ENCODE results near the gene CCDC92B.

The CCDC92B gene

DNA sequence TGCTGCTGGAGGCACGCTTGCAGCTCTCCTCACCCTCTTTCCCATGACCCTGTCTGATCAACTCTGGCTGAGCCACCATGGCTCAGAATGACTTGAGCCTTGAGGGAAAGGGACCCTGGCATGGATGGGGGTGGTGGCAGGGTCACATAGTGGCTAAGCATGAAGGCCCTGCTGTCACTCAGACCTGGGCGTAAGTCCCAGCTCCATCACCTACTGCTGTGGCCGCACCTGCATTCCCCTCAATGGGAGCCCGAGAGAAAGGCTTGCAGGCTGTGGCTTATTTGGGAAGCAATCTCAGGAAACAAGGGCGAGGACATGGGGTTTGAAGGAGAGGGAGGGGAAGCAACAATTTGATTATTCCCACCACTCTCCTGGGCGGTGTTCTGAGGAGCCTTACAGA is 29.0 kb upstream of the CCDC92B start:
- DNase-seq (ENCODE audit: low read depth) = no peak
- in situ Hi-C loops (cut with HindIII; ENCODE audit: low sequenced_read_pairs) = no loop called here
- TF ChIP-seq, protein P1, sequence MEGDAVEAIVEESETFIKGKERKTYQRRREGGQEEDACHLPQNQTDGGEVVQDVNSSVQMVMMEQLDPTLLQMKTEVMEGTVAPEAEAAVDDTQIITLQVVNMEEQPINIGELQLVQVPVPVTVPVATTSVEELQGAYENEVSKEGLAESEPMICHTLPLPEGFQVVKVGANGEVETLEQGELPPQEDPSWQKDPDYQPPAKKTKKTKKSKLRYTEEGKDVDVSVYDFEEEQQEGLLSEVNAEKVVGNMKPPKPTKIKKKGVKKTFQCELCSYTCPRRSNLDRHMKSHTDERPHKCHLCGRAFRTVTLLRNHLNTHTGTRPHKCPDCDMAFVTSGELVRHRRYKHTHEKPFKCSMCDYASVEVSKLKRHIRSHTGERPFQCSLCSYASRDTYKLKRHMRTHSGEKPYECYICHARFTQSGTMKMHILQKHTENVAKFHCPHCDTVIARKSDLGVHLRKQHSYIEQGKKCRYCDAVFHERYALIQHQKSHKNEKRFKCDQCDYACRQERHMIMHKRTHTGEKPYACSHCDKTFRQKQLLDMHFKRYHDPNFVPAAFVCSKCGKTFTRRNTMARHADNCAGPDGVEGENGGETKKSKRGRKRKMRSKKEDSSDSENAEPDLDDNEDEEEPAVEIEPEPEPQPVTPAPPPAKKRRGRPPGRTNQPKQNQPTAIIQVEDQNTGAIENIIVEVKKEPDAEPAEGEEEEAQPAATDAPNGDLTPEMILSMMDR (IDR thresholded peaks at IDR 0.05; ENCODE audit: low read depth, low read length, missing control alignments) = no peak
- no peak overlapping the region for H3K4me3 ChIP-seq (ENCODE audit: low read depth, low read length)

DNA sequence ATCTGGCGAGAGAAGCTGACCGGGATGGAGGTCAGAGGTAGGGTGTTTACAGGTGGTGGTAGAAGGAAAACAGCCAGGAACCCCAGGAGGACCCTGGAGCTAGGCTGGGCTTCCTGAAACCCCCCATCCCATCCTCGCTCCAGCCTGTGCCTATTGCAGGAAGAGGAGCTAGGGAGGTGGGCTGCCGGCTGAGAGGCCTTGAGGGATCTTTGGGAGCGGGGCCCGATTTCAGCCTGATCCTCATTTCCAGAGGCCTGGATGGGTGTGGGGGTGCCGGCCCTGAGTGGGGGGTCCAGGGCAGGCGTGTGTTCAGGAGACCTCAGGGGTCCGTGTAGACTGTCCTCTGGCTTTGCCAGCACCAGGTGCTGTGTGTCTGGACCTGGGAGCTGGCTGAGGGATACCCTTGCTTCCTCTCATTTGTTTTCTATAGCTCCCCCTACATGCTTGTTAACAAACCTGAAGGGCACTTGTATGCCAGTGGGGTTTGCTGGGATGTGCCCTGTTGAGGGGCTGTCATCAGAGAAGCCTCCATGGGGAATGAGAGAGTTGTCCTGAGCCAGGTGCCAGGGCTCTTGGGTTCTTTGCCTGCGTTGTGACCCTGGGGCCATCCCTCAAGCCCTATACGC is 27.9 kb upstream of the CCDC92B start:
- no peak for DNase-seq (ENCODE audit: low read depth)
- H3K4me3 ChIP-seq (ENCODE audit: low read depth, low read length) = no peak overlapping the region
- in situ Hi-C loops (cut with HindIII; ENCODE audit: low sequenced_read_pairs) = no loop called here
- TF ChIP-seq, protein P1 (IDR thresholded peaks at IDR 0.05; ENCODE audit: low read depth, low read length, missing control alignments) = no peak

DNA sequence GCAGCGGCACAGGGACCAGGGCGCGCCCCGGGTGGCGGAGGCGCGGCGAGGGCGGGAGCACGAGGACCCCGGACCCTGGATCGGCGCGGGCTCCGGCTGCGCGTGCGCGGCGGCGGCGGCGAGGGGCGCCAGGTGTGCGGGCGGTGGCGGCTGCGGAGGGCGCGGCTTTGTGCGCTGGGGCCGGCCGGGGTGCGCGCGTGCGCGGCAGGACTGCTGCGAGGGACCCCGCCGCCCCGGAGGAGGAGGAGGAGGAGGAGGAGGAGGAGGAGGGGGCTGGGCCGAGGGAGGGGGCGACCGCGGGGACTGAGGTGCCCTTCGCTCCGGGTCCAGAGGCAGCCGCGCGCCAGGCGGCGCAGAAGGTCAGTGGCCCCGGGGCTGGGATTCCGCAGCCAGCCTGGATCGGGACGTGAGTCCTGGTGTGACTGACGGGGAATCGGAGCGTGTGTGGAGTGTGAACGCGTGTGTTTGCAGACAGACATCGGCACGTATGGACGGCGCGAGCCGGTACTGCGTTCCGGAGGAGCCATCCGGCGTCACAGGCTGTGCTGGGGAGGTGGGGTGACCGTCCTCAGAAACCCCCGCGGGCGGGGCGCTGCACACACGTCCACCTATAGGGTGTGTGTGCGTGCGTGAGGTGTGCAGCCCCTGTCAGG is 27.3 kb upstream of the CCDC92B start:
- no peak for DNase-seq (ENCODE audit: low read depth)
- in situ Hi-C loops (cut with HindIII; ENCODE audit: low sequenced_read_pairs) = no loop called here
- H3K4me3 ChIP-seq (ENCODE audit: low read depth, low read length) = no peak overlapping the region
- TF ChIP-seq, protein P1 (IDR thresholded peaks at IDR 0.05; ENCODE audit: low read depth, low read length, missing control alignments) = no peak

DNA sequence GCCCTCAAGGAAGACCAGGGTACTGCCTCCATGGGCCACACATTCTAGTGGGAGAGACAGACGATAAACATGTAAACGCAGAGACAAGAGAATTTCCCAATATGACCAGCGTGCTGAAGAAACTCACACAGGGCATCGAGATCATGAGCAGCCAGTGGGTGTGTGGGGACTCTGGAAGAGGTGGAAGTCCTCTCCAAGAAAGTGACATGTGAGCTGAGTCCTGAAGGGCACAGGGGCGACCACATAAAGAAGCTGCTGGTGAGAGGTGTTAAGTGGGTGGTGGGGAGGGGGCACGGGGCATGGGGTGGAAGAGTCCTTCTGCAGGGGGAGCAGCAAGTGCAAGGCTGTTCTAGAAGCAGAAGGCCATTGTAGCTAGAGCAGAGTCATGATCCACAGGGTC is 25.8 kb upstream of the CCDC92B start:
- in situ Hi-C loops (cut with HindIII; ENCODE audit: low sequenced_read_pairs) = no loop called here
- TF ChIP-seq, protein P1 (IDR thresholded peaks at IDR 0.05; ENCODE audit: low read depth, low read length, missing control alignments) = no peak
- no peak overlapping the region for H3K4me3 ChIP-seq (ENCODE audit: low read depth, low read length)
- no peak for DNase-seq (ENCODE audit: low read depth)

DNA sequence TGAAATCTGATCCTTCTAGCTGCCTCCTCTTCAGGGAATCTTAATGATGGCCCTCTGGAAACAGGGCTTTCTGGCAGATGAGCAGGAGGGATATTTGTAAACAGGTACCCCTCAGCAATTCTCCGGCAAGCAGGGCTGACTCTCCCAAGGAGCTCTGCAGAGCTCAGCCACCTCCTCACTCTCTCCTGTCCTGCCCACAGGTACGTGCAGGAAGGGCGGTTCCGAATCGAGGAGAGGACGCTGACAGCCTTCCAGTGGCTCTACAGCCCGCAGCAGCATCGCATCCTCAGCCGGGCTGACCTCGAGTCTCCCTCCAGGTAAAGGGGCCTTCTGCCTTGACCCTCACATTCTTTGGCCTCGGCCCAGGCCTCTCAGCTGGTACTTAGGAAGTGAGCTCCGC is 20.7 kb upstream of the CCDC92B start:
- DNase-seq (ENCODE audit: low read depth) = no peak
- no peak overlapping the region for H3K4me3 ChIP-seq (ENCODE audit: low read depth, low read length)
- in situ Hi-C loops (cut with HindIII; ENCODE audit: low sequenced_read_pairs) = loop anchor here (25.0 kb wide), 1 partner anchor 92 kb away; no protein-coding TSS in a partner anchor
- TF ChIP-seq, protein P1 (IDR thresholded peaks at IDR 0.05; ENCODE audit: low read depth, low read length, missing control alignments) = no peak

DNA sequence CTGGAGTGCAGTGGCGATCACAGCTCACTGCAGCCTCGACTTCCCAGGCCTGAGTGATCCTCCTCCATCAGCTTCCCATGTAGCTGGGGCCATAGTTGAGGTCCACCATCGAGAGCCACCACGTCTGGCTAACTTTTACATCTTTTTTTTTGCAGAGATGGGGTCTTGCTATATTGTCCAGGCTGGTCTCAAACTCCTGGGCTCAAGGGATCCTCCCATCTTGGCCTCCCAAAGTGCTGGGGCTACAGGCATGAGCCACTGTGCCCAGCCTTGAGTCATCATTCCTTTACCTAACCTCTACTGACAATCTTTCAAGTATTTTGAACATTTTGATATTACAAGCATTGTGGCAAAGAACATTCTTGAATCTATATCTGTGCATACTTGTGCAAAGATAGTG is 9.4 kb upstream of the CCDC92B start:
- H3K4me3 ChIP-seq (ENCODE audit: low read depth, low read length) = no peak overlapping the region
- no peak for DNase-seq (ENCODE audit: low read depth)
- in situ Hi-C loops (cut with HindIII; ENCODE audit: low sequenced_read_pairs) = loop anchor here (25.0 kb wide), 1 partner anchor 103 kb away; no protein-coding TSS in a partner anchor
- TF ChIP-seq, protein P1 (IDR thresholded peaks at IDR 0.05; ENCODE audit: low read depth, low read length, missing control alignments) = no peak
